Measurements from ENCODE around the gene PHKA2.
"Not testable (repeated sequence)": the region's sequence is repeated elsewhere in the genome, so short reads cannot be mapped to it uniquely, and the experiment has no call there.

Gene PHKA2

DNA sequence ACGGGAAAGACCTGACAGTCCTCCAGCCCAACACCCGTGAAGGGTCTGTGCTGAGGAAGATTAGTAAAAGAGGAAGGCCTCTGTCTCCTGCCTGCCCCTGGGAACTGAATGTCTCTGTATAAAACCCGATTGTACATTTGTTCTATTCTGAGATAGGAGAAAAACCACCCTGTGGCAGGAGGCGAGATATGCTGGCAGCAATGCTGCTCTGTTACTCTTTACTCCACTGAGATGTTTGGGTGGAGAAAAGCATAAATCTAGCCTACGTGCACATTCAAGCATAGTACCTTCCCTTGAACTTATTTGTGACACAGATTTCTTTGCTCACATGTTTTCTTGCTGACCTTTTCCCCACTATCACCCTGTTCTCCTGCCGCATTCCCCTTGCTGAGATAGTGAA lies 3.7 kb downstream of the PHKA2 start:
- DNase-seq (ENCODE audit: low read depth in 4 of 4, low spot score in 1 of 4): not testable (repeated sequence)

GRCh38 chrX:18974993-18975392 lies 8.9 kb downstream of the PHKA2 start:
- DNase-seq (ENCODE audit: low read depth in 4 of 4, low spot score in 1 of 4): no peak

- no peak for DNase-seq (ENCODE audit: low read depth in 4 of 4, low spot score in 1 of 4)
These were observed 10.3 kb downstream of the PHKA2 start for GRCh38 chrX:18973527-18974192.

- DNase-seq (ENCODE audit: low read depth in 4 of 4, low spot score in 1 of 4): no peak
These were observed 12.4 kb downstream of the PHKA2 start for GRCh38 chrX:18971506-18971905.

- no peak for DNase-seq (ENCODE audit: low read depth in 4 of 4, low spot score in 1 of 4)
These were observed 13.4 kb downstream of the PHKA2 start for GRCh38 chrX:18970465-18970864.

- no peak for DNase-seq (ENCODE audit: low read depth in 4 of 4, low spot score in 1 of 4)
These were observed 17.3 kb downstream of the PHKA2 start for GRCh38 chrX:18966624-18967023.

GRCh38 chrX:18964901-18965300 lies 19.0 kb downstream of the PHKA2 start:
- no peak for DNase-seq (ENCODE audit: low read depth in 4 of 4, low spot score in 1 of 4)

DNA sequence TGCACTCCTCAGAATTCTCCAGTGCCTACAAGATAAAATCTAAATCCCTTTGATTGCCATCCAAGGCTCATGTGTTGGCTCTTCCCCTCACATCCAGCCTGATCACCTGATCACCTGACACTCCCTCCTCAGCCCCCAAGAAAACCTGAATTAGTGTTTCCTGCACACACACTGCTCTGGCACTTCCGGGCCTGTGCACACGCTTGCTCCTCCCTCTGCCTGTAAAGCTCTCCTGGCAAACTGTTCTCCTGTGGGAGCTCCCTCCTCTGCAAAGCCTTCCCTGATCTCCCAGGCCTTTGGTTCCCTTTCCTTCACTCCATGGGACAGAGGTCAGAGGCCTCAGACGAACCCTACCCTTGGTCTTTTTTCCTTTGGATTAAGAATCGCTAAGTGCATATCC lies 19.9 kb downstream of the PHKA2 start:
- no peak for DNase-seq (ENCODE audit: low read depth in 4 of 4, low spot score in 1 of 4)

DNA sequence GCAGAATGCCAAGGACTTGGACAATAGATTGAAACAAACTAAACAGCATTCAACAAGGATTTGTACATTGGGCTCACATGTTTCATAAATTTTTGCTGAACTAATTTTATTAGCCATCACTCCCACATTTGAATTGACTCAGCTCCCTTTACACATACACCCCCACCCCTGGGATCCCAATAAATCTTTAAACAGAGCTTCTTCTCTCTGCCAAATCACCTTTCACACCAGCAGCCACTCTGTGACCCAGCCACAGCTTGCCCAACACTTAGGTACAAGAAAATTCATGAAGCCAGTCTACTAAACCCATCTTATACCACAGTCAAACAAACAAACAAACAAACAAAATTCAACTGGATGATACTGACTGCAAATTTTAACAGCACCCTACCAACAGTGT lies 21.6 kb downstream of the PHKA2 start:
- no peak for DNase-seq (ENCODE audit: low read depth in 4 of 4, low spot score in 1 of 4)

DNA sequence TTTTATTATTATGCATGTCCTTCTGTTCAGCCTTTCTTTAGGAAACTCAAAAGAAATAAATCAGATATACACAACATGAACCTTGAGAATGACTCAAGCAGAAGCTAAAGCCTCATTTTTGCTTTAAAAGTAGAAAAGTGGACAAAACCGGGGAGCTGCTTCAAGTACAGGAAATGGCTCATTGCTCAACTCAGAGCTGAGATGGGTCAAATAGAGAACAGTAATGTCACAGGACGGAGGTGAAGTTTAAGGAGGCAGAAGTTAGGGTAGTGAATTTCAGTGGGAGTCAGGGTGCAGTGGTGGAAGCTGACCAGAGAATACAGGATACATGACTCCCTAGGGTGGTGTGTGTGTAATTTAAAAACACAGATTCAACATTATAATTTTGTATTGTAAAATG lies 22.2 kb downstream of the PHKA2 start:
- DNase-seq (ENCODE audit: low read depth in 4 of 4, low spot score in 1 of 4): no peak

- DNase-seq (ENCODE audit: low read depth in 4 of 4, low spot score in 1 of 4): no peak
These were observed 27.4 kb downstream of the PHKA2 start for GRCh38 chrX:18956303-18957032.

DNA sequence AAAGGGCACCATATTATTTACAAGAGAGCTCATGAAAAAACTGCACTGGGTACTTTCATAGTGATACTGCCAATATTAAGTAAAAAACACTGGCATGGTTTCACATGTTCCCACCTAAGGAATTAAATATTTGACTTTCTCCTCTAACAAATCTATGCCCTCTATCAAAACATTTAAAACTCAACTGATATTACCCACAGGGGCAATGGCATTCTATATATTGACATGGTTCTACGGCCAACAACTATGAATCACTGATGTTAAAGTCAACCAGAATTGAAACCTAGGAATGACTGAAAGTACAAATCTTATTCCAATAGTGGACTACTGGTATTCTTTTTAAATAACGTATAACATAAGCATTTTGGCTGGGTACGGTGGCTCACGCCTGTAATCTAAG lies 28.2 kb downstream of the PHKA2 start:
- DNase-seq (ENCODE audit: low read depth in 4 of 4, low spot score in 1 of 4): no peak

DNA sequence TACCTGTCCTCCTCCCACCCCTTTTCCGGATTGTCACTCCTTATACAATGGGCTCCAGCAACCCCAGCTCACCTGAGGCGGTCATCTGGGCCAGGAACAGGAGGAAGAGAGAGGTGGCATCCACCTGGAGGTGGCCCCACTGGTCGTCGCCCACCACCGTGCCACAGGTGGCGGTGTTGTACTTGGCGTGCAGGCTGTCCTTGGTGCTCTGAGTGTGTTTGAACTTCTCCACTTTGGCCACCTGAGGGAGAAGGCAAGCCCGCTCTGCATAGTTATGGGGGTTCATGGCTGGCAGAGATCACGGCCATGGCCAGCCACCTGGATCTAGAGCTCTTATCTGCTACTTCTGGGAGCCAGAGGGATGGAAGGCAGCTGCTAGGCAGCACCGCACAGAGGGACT lies 32.9 kb downstream of the PHKA2 start:
- no peak for DNase-seq (ENCODE audit: low read depth in 4 of 4, low spot score in 1 of 4)

- no peak for DNase-seq (ENCODE audit: low read depth in 4 of 4, low spot score in 1 of 4)
These were observed 34.0 kb downstream of the PHKA2 start for GRCh38 chrX:18949944-18950301.

- no peak for DNase-seq (ENCODE audit: low read depth in 4 of 4, low spot score in 1 of 4)
These were observed 34.5 kb downstream of the PHKA2 start for GRCh38 chrX:18949291-18949943.

DNA sequence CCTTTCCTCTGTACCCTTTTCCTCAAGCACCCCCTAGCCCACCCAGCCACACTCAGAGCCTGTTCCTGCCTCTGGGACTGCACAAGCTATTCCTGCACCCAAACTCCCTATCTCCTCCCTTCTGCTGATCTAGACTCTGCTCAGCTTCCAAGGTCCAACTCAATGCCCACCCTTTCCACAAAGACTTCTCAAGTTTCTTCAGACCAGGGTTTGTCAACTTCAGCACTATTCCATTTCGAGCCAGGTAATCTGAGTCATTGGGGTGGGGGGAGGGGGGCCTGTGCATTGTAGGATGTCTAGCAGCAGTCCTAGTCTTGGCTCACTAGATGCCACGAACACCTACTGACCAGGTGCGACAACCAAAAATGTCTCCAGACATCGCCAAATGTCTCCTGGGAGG lies 37.3 kb downstream of the PHKA2 start:
- DNase-seq (ENCODE audit: low read depth in 4 of 4, low spot score in 1 of 4): no peak

DNA sequence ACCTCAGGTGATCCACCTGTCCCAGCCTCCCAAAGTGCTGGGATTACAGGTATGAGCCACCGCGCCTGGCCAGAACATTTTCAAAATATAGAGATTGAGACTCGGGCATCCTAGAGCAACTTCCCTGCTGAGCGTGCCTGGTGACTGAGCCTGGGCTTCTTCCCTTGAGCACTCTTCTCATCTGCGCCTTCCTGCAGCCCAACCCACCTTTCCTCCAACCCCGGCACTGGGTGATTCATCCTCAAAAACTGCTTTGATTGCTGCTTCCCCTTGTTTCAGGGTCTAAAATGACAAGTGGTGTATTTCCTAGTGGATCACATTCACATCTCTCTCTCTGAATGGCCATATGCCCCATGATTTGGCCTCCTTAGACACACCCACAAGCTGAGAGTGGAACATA lies 37.8 kb downstream of the PHKA2 start:
- DNase-seq (ENCODE audit: low read depth in 4 of 4, low spot score in 1 of 4): no peak

- DNase-seq (ENCODE audit: low read depth in 4 of 4, low spot score in 1 of 4): no peak
These were observed 38.4 kb downstream of the PHKA2 start for GRCh38 chrX:18945483-18945882.

DNA sequence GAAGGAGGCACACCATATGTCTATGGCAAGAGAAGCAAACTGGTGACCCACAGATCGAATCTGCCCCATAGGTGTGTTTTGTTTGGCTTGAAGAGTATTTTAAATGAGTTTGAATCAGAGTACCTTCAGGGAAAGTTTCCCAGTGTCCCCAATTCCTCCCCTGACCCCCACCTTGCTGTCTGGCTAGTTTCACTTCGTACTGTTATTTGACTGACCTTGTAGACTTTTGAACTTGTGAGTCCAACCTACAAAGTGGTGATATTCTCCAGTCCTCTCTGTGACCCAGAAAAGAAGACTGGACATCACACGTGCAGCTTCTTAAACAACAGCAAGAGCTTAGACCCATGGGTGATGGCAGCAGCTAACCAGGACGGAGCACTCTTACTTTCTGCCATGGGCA lies 39.4 kb downstream of the PHKA2 start:
- DNase-seq (ENCODE audit: low read depth in 4 of 4, low spot score in 1 of 4): no peak

DNA sequence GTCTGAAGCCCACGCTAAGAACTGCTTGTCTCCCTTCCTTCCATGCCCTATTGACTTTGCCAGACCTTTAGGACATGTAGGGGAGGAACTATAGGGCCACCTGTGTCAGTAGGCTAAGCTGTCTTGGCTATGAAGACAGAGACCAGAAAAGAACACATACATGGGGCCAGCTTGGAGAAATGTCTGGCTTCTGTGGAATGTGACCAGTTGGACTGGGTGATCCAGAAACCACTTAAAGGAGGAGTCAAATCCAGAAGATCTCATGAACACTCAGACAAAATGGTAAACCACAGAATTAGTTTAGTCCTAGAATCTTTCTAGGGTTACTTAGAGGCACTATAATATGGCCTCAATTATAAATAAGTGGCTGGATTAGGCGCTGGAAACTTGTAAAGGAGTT lies 42.0 kb downstream of the PHKA2 start:
- DNase-seq (ENCODE audit: low read depth in 4 of 4, low spot score in 1 of 4): no peak

DNA sequence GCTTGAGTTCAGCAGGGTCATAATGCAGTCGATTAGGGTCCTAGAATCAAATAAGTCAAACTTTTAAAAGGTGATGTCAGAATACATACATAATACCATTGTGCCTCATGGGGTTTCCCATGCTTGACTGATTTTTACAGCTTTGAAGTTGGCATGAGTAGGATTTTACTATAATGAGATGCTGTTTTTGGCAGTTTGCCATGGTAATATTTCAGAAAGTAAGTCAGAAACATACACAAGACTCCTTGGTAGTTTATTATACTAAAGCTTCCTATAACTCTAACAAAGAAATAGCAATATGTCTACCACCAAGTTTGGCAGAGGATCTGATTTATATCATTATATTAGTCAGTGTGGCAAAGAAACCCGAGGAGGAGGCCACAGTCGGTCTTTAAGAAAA lies 45.2 kb downstream of the PHKA2 start:
- DNase-seq (ENCODE audit: low read depth in 4 of 4, low spot score in 1 of 4): no peak

- DNase-seq (ENCODE audit: low read depth in 4 of 4, low spot score in 1 of 4): no peak
These were observed 46.7 kb downstream of the PHKA2 start for GRCh38 chrX:18937173-18937572.

GRCh38 chrX:18935893-18936292 lies 48.0 kb downstream of the PHKA2 start:
- DNase-seq (ENCODE audit: low read depth in 4 of 4, low spot score in 1 of 4): no peak
